MM.1S (cell line): ENCODE results near the gene ADCYAP1R1.

ENCODE experiments used
- DNase-seq: peaks from one replicate; pipeline ENCODE4 v3.0.0-alpha.2; 2015
- H2AFZ ChIP-seq: fragments of 300-600 bp; sonication (generic); 2 replicates; pipeline ENCODE4 v1.6.0; 2016; ENCODE audit warnings: antibody characterized with exemption, low read length
- H3F3A ChIP-seq: fragments of 300-600 bp; sonication (generic); 2 replicates; pipeline ENCODE4 v1.6.1; 2016; ENCODE audit warnings: mild to moderate bottlenecking, antibody characterized with exemption, low read length, moderate library complexity, mixed read lengths; ENCODE audit not compliant: insufficient read depth
- H3K27ac ChIP-seq: fragments of 300-600 bp; sonication (generic); 2 replicates; pipeline ENCODE4 v1.5.1; 2016; ENCODE audit warnings: mild to moderate bottlenecking, low read length
- H3K27me3 ChIP-seq: fragments of 300-600 bp; sonication (generic); replicated peaks from 2 replicates; pipeline ENCODE4 v1.6.0; 2016; ENCODE audit warnings: low read length; ENCODE audit not compliant: insufficient read depth
- H3K36me3 ChIP-seq: fragments of 300-600 bp; sonication (generic); replicated peaks from 2 replicates; pipeline ENCODE4 v1.6.1; 2016; ENCODE audit warnings: mild to moderate bottlenecking, low read length, mixed read lengths; ENCODE audit not compliant: insufficient read depth
- H3K4me1 ChIP-seq: fragments of 300-600 bp; sonication (generic); 2 replicates; pipeline ENCODE4 v1.6.1; 2016; ENCODE audit warnings: low read length, mixed read lengths
- H3K4me2 ChIP-seq: fragments of 300-600 bp; sonication (generic); 2 replicates; pipeline ENCODE4 v1.6.0; 2016; ENCODE audit warnings: low read depth, low read length
- H3K4me3 ChIP-seq: fragments of 300-600 bp; sonication (generic); 2 replicates; pipeline ENCODE4 v1.5.1; 2016; ENCODE audit warnings: low read length, mixed read lengths
- H3K79me2 ChIP-seq: fragments of 300-600 bp; sonication (generic); 2 replicates; pipeline ENCODE4 v1.6.1; 2016; ENCODE audit warnings: mixed run types, low read length, mixed read lengths
- H3K9ac ChIP-seq: fragments of 300-600 bp; sonication (generic); 2 replicates; pipeline ENCODE4 v1.6.1; 2016; ENCODE audit warnings: low read length, mixed read lengths
- H3K9me2 ChIP-seq: fragments of 300-600 bp; sonication (generic); replicated peaks from 2 replicates; pipeline ENCODE4 v1.6.1; 2016; ENCODE audit warnings: mild to moderate bottlenecking, low read length, mixed read lengths; ENCODE audit not compliant: insufficient read depth
- H3K9me3 ChIP-seq: fragments of 300-600 bp; sonication (generic); replicated peaks from 2 replicates; pipeline ENCODE4 v1.6.1; 2016; ENCODE audit warnings: mild to moderate bottlenecking, low read length, mixed read lengths; ENCODE audit not compliant: insufficient read depth
- H4K20me1 ChIP-seq: fragments of 300-600 bp; sonication (generic); 2 replicates; pipeline ENCODE4 v1.6.1; 2016; ENCODE audit warnings: mild to moderate bottlenecking, low read length, moderate library complexity, mixed read lengths; ENCODE audit not compliant: insufficient read depth
- CTCF ChIP-seq: fragments of 300-600 bp; sonication (generic); IDR thresholded peaks from 2 replicates; pipeline ENCODE4 v1.5.1; 2016; ENCODE audit warnings: antibody characterized with exemption, low read length, mixed read lengths
- EZH2 ChIP-seq: fragments of 300-600 bp; sonication (generic); optimal IDR thresholded peaks from 2 replicates; pipeline ENCODE3; 2017; ENCODE audit warnings: low read depth, mild to moderate bottlenecking, antibody characterized with exemption, low read length, mixed read lengths
- EZH2phosphoT487 ChIP-seq: fragments of 300-600 bp; sonication (generic); IDR thresholded peaks from 2 replicates; pipeline ENCODE4 v1.6.1; 2018; ENCODE audit warnings: antibody characterized with exemption, low read length

The ADCYAP1R1 gene

GRCh38 chr7:31020161-31020560 is 31.9 kb upstream of the ADCYAP1R1 start:
- Histone ChIP-seq H2AFZ (no peak overlapping the region), H3K79me2 (no peaks in the 10 kb centered on the region), H4K20me1 (no peaks in the 10 kb centered on the region), H3K4me1 (no peaks in the 10 kb centered on the region), H3K9ac (no peak overlapping the region), H3K9me2 (no peaks in the 10 kb centered on the region), H3K9me3 (no peaks in the 10 kb centered on the region), H3K4me3 (no peak overlapping the region), H3K27me3 (no peaks in the 10 kb centered on the region), H3F3A (no peaks in the 10 kb centered on the region), H3K4me2 (no peak overlapping the region), H3K27ac (no peak overlapping the region), H3K36me3 (no peaks in the 10 kb centered on the region)
- no peak for DNase-seq
- TF ChIP-seq EZH2phosphoT487: no peak
- TF ChIP-seq EZH2: no peak
- no peak for TF ChIP-seq CTCF

- H3K4me3 ChIP-seq: no peak overlapping the region
- no peaks in the 10 kb centered on the region for H3K79me2 ChIP-seq
- H3K9me2 ChIP-seq: no peaks in the 10 kb centered on the region
- H3K9ac ChIP-seq: no peak overlapping the region
- H2AFZ ChIP-seq: no peak overlapping the region
- no peaks in the 10 kb centered on the region for H3K36me3 ChIP-seq
- no peaks in the 10 kb centered on the region for H3F3A ChIP-seq
- no peaks in the 10 kb centered on the region for H3K9me3 ChIP-seq
- no peak for DNase-seq
- TF ChIP-seq CTCF: no peak
- no peak for TF ChIP-seq EZH2phosphoT487
- no peak for TF ChIP-seq EZH2
- no peak overlapping the region for H3K4me2 ChIP-seq
- H4K20me1 ChIP-seq: no peaks in the 10 kb centered on the region
- no peaks in the 10 kb centered on the region for H3K27me3 ChIP-seq
- no peak overlapping the region for H3K27ac ChIP-seq
- H3K4me1 ChIP-seq: no peaks in the 10 kb centered on the region
Observed at GRCh38 chr7:31020652-31021051, 31.5 kb upstream of the ADCYAP1R1 start.

GRCh38 chr7:31022117-31022516 is 30.0 kb upstream of the ADCYAP1R1 start:
- Histone ChIP-seq H3K79me2 (no peaks in the 10 kb centered on the region), H3K4me3 (no peak overlapping the region), H3K9me2 (no peaks in the 10 kb centered on the region), H3K27me3 (no peaks in the 10 kb centered on the region), H3K9me3 (no peaks in the 10 kb centered on the region), H3K36me3 (no peaks in the 10 kb centered on the region), H4K20me1 (no peaks in the 10 kb centered on the region), H2AFZ (no peak overlapping the region), H3K4me1 (no peaks in the 10 kb centered on the region), H3K4me2 (no peak overlapping the region), H3F3A (no peaks in the 10 kb centered on the region), H3K27ac (no peak overlapping the region), H3K9ac (no peak overlapping the region)
- TF ChIP-seq CTCF: no peak
- no peak for TF ChIP-seq EZH2phosphoT487
- no peak for TF ChIP-seq EZH2
- DNase-seq: no peak
